Measurements from ENCODE around the gene FAM53B. TPM values are rescaled to one million over a fixed set of nuclear protein-coding genes. Genes with fewer than 3 reads are reported as not detected.
"Not testable (repeated sequence)": the region's sequence is repeated elsewhere in the genome, so short reads cannot be mapped to it uniquely, and the experiment has no call there.

Gene FAM53B
- total RNA-seq, 3 donors from 2014 or later = 17.0 to 39.7 (median 22.8) TPM

- peaks cover 0 to 13% of the 10 kb centered on the region in 2 donors for H3K4me1 ChIP-seq
- no peak overlapping the region for H3K4me3 ChIP-seq
- no peaks in the 10 kb centered on the region for H3K9me3 ChIP-seq
- H3K27ac ChIP-seq = no peak overlapping the region
- DNase-seq (ENCODE audit: low spot score in 2 of 2) = no peak
- TF ChIP-seq CTCF (IDR thresholded peaks at IDR 0.05) (no peak), POLR2A (IDR thresholded peaks at IDR 0.05) (no peak), POLR2AphosphoS5 (IDR thresholded peaks at IDR 0.05) (no peak)
- intact Hi-C loops (cut with DNase I; ENCODE audit: low total_unique reads) = no loop called here
- H3K36me3 ChIP-seq = no peaks in the 10 kb centered on the region
- H3K27me3 ChIP-seq = no peaks in the 10 kb centered on the region
These were observed 128.9 kb downstream of the FAM53B start for GRCh38 chr10:124615259-124615658.

- Histone ChIP-seq H3K4me3 (no peak overlapping the region), H3K27ac (no peak overlapping the region)
These were observed 130.0 kb downstream of the FAM53B start for GRCh38 chr10:124614003-124614659.

GRCh38 chr10:124612611-124613498 is 131.3 kb downstream of the FAM53B start:
- Histone ChIP-seq H3K9me3 (no peaks in the 10 kb centered on the region), H3K27ac (peak overlapping the region in 1 of 2 donors; percentile 10), H3K4me1 (no peaks in the 10 kb centered on the region), H3K27me3 (no peaks in the 10 kb centered on the region), H3K36me3 (no peaks in the 10 kb centered on the region), H3K4me3 (no peak overlapping the region)
- DNase-seq (ENCODE audit: low spot score in 2 of 2) = no peak
- intact Hi-C loops (cut with DNase I; ENCODE audit: low total_unique reads) = no loop called here
- TF ChIP-seq POLR2AphosphoS5 (IDR thresholded peaks at IDR 0.05) (no peak), CTCF (IDR thresholded peaks at IDR 0.05) (no peak), POLR2A (IDR thresholded peaks at IDR 0.05) (no peak)

More at GRCh38 chr10:124614003-124614659, 130.0 kb downstream of the FAM53B start:
- Histone ChIP-seq H3K27me3 (no peaks in the 10 kb centered on the region), H3K4me1 (peaks cover 0 to 4% of the 10 kb centered on the region in 2 donors), H3K36me3 (no peaks in the 10 kb centered on the region), H3K9me3 (no peaks in the 10 kb centered on the region)
- TF ChIP-seq CTCF (IDR thresholded peaks at IDR 0.05) (no peak), POLR2AphosphoS5 (IDR thresholded peaks at IDR 0.05) (no peak), POLR2A (IDR thresholded peaks at IDR 0.05) (no peak)
- no peak for DNase-seq (ENCODE audit: low spot score in 2 of 2)
- intact Hi-C loops (cut with DNase I; ENCODE audit: low total_unique reads) = no loop called here

- Histone ChIP-seq H3K9me3 (no peaks in the 10 kb centered on the region), H3K27me3 (no peaks in the 10 kb centered on the region), H3K4me1 (no peaks in the 10 kb centered on the region), H3K4me3 (no peak overlapping the region), H3K36me3 (no peaks in the 10 kb centered on the region), H3K27ac (no peak overlapping the region)
- intact Hi-C loops (cut with DNase I; ENCODE audit: low total_unique reads) = no loop called here
- no peak for TF ChIP-seq POLR2AphosphoS5 (IDR thresholded peaks at IDR 0.05)
- TF ChIP-seq CTCF (IDR thresholded peaks at IDR 0.05) = no peak
- TF ChIP-seq POLR2A (IDR thresholded peaks at IDR 0.05) = no peak
- no peak for DNase-seq (ENCODE audit: low spot score in 2 of 2)
These were observed 132.4 kb downstream of the FAM53B start for GRCh38 chr10:124611738-124612137.

- H3K27me3 ChIP-seq; DNase-seq (ENCODE audit: low spot score in 2 of 2); H3K4me3 ChIP-seq; intact Hi-C loops (cut with DNase I; ENCODE audit: low total_unique reads); H3K27ac ChIP-seq; H3K36me3 ChIP-seq; H3K9me3 ChIP-seq; H3K4me1 ChIP-seq: not testable (repeated sequence)
These were observed 133.3 kb downstream of the FAM53B start for GRCh38 chr10:124610851-124611250.

GRCh38 chr10:124610186-124610585 is 134.0 kb downstream of the FAM53B start:
- H3K36me3 ChIP-seq; H3K27me3 ChIP-seq; H3K4me1 ChIP-seq; DNase-seq (ENCODE audit: low spot score in 2 of 2); H3K27ac ChIP-seq; H3K9me3 ChIP-seq; intact Hi-C loops (cut with DNase I; ENCODE audit: low total_unique reads); H3K4me3 ChIP-seq: not testable (repeated sequence)

Measured in breast epithelium (tissue), 4 donors.